ENCODE measurements around the gene FCER1G. TPM values are rescaled to one million over a fixed set of nuclear protein-coding genes. Genes with fewer than 3 reads are reported as not detected.

The FCER1G gene
- total and polyA plus RNA-seq, 9 of the 15 experiments (the other 6 are each of a cell fraction or from before 2014, with no cell fraction given) = 0.15 to 0.69 (median 0.31) TPM; not detected in 2

- TF ChIP-seq, protein P1, sequence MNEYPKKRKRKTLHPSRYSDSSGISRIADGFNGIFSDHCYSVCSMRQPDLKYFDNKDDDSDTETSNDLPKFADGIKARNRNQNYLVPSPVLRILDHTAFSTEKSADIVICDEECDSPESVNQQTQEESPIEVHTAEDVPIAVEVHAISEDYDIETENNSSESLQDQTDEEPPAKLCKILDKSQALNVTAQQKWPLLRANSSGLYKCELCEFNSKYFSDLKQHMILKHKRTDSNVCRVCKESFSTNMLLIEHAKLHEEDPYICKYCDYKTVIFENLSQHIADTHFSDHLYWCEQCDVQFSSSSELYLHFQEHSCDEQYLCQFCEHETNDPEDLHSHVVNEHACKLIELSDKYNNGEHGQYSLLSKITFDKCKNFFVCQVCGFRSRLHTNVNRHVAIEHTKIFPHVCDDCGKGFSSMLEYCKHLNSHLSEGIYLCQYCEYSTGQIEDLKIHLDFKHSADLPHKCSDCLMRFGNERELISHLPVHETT (CRISPR knock-in tag; conservative IDR thresholded peaks at IDR 0.05 in 1 of 2, IDR thresholded peaks at IDR 0.05 in 1 of 2) = no peak; a peak in 1 of 4 replicates
- TF ChIP-seq, protein P2, sequence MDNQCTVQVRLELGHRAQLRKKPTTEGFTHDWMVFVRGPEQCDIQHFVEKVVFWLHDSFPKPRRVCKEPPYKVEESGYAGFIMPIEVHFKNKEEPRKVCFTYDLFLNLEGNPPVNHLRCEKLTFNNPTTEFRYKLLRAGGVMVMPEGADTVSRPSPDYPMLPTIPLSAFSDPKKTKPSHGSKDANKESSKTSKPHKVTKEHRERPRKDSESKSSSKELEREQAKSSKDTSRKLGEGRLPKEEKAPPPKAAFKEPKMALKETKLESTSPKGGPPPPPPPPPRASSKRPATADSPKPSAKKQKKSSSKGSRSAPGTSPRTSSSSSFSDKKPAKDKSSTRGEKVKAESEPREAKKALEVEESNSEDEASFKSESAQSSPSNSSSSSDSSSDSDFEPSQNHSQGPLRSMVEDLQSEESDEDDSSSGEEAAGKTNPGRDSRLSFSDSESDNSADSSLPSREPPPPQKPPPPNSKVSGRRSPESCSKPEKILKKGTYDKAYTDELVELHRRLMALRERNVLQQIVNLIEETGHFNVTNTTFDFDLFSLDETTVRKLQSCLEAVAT (IDR thresholded peaks at IDR 0.05) = peak in 1 of 2 experiments; percentile 58; a peak in 1 of 4 replicates
- TF ChIP-seq NBN (IDR thresholded peaks at IDR 0.05; ENCODE audit: low read depth) (no peak), CREB3 (tag; conservative IDR thresholded peaks at IDR 0.05; ENCODE audit: low read depth) (no peak; the same call in 1 of the 2 replicates), UBTF (IDR thresholded peaks at IDR 0.05; ENCODE audit: borderline replicate concordance in 1 of 2, low read depth in 2 of 2, low read length in 2 of 2) (0 out of 4 replicates have a peak, but pooled peaks of 1 of the 2 experiments have one; percentile 14), MAZ (CRISPR knock-in tag; conservative IDR thresholded peaks at IDR 0.05 in 1 of 2, IDR thresholded peaks at IDR 0.05 in 1 of 2) (peak in 1 of 2 experiments; percentile 11; a peak in 1 of 4 replicates), ETV6 (IDR thresholded peaks at IDR 0.05; ENCODE audit: borderline replicate concordance in 1 of 2, low read depth in 2 of 2, low read length in 1 of 2) (0 out of 4 replicates have a peak, but pooled peaks of 1 of the 2 experiments have one; percentile 38), ETV6 (CRISPR knock-in tag; IDR thresholded peaks at IDR 0.05; ENCODE audit: borderline replicate concordance) (no peak), YY1 (IDR thresholded peaks at IDR 0.05; ENCODE audit: borderline replicate concordance in 1 of 3, control insufficient read depth in 1 of 3, extremely low read depth in 1 of 3, insufficient read depth in 3 of 3, insufficient read length in 1 of 3, insufficient replicate concordance in 2 of 3, low read depth in 1 of 3, low read length in 2 of 3) (peak in 1 of 3 experiments; percentile 10)
- TF ChIP-seq, protein P3, sequence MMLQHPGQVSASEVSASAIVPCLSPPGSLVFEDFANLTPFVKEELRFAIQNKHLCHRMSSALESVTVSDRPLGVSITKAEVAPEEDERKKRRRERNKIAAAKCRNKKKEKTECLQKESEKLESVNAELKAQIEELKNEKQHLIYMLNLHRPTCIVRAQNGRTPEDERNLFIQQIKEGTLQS (IDR thresholded peaks at IDR 0.05) = peak; percentile 24; the same call in 1 of the 2 replicates
- TF ChIP-seq, protein P3 (CRISPR knock-in tag; conservative IDR thresholded peaks at IDR 0.05) = no peak
- TF ChIP-seq, protein P4, sequence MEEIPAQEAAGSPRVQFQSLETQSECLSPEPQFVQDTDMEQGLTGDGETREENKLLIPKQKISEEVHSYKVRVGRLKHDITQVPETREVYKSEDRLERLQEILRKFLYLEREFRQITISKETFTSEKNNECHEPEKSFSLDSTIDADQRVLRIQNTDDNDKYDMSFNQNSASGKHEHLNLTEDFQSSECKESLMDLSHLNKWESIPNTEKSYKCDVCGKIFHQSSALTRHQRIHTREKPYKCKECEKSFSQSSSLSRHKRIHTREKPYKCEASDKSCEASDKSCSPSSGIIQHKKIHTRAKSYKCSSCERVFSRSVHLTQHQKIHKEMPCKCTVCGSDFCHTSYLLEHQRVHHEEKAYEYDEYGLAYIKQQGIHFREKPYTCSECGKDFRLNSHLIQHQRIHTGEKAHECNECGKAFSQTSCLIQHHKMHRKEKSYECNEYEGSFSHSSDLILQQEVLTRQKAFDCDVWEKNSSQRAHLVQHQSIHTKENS (CRISPR knock-in tag; IDR thresholded peaks at IDR 0.05) = no peak
Measured at GRCh38 chr1:161200992-161201835, 13.9 kb upstream of the FCER1G start (continued).
